DMS 273 treated with DMSO at 0.1 percent for 48 hours (cell line): ENCODE measurements around the gene MAN2A2.
"Not testable (repeated sequence)": the region's sequence is repeated elsewhere in the genome, so short reads cannot be mapped to it uniquely, and the experiment has no call there.

ENCODE experiments used
- DNase-seq: peaks from one replicate; lab custom pipeline; 2025; lab: John Stamatoyannopoulos, UW

Gene MAN2A2

GRCh38 chr15:90871716-90872485 lies 31.2 kb upstream of the MAN2A2 start:
- DNase-seq = no peak

- no peak for DNase-seq
These were observed 30.5 kb upstream of the MAN2A2 start for GRCh38 chr15:90872486-90873184.

DNA sequence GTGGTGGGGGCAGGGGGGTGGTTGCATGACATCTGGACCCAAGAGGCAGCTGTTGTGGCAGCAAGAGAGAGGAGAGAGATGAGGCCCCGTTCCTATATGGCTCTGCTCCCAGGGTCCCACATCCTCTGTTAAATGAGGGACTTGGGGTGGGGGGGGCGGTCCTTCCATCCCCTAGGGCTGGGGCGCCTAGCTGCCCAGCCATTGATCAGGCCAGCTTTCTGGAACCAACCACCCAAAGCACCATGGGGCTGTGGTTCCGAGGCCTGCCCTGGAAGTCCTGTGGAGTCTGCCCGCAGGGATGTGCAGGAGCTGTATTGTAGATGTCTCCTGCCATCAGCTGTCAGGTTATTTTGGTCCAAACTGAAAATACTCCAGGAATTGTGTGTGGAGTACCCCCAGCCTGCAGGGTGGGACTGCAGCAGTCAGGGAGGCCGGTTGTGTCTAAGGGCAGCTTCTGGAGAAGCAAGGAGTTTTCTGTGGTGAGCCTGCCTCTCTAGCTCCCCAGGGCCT lies 29.6 kb upstream of the MAN2A2 start:
- DNase-seq = no peak

DNA sequence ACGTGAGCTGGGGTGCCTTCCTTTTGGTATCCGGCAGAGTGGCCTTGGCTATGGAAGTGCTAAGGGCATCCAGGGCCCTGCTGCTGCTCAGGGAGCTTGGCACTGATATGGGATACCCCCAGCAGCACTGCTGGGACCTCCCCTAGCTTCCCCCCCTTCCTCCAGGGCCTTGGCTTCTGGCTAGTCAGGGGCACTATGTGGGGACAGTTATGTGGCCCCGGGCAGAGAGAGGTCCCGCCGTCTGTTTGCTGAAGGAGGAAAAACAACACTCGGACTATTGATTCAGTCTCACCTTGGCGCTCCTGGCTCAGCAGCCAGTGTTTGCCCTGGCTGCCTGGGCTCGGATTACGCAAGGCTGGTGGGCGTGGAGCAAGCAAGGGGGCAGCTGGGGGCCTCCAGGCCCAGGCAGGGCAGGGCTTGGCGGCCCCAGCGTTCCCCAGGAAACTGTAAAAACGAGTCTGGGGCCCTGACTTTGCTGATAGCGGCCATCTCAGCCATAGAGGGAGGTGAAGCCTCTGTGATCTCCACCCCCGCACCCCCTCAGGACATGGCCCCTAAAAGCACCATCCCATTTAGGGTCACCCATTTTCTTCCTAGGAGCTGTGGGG lies 29.0 kb upstream of the MAN2A2 start:
- DNase-seq = no peak

GRCh38 chr15:90874986-90875385 lies 28.1 kb upstream of the MAN2A2 start:
- DNase-seq = not testable (repeated sequence)

GRCh38 chr15:90875549-90875981 lies 27.5 kb upstream of the MAN2A2 start:
- no peak for DNase-seq

- DNase-seq = no peak
These were observed 27.1 kb upstream of the MAN2A2 start for GRCh38 chr15:90876046-90876445.

DNA sequence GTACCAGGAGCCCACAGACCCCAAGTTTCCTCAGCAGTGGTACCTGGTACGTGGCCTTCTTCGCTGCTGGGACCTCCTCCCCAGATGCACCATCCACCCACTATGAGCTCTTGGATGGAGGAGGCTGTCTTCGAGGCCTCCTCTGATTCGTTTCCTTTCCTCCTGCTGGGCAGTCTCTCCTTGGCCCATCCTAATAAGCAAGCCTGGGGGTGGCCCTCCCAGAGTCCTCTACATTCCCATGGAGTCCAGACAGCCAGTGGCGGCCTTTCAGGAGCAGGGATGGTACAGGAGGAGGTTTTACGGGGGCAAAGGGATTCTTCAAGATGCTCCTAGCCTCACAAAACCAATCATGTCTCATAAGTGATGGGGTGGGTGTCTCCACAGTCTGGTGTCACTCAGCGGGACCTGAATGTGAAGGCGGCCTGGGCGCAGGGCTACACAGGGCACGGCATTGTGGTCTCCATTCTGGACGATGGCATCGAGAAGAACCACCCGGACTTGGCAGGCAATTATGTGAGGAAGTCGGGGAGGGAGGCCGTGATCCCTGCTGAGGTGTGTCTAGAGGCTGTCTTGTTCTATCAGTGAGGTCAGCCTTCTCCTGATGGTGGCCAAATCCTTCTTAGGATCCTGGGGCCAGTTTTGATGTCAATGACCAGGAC lies 26.5 kb upstream of the MAN2A2 start:
- DNase-seq = no peak

DNA sequence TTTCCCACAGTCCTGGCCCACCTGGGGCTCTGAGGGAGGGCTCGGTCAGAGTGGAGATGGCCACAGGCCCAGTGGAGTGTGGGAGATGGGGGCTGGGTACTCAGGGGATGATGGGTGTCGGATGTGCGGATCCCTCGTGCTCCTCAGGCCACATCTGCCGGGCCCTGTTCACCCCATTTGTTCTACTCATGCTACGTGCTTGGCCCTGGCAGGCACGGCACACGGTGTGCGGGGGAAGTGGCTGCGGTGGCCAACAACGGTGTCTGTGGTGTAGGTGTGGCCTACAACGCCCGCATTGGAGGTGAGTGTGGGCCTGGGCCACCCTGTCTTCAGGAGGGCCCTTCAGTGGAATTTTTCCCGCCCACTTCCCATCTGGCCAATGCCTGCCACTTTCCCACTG lies 25.8 kb upstream of the MAN2A2 start:
- no peak for DNase-seq

GRCh38 chr15:90877996-90878395 lies 25.1 kb upstream of the MAN2A2 start:
- no peak for DNase-seq

DNA sequence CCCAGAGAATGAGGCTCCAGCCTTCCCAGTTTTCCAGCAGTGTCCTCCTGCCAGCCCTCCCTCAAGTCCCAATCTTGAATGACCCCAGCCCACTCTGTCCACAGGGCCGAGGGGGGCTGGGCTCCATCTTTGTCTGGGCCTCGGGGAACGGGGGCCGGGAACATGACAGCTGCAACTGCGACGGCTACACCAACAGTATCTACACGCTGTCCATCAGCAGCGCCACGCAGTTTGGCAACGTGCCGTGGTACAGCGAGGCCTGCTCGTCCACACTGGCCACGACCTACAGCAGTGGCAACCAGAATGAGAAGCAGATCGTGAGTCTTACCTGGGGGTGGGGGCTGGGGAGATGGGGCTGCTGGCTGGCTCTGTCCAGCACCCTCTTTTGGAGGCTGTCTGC lies 24.4 kb upstream of the MAN2A2 start:
- DNase-seq = no peak

GRCh38 chr15:90879730-90880366 lies 23.3 kb upstream of the MAN2A2 start:
- DNase-seq = no peak

GRCh38 chr15:90880381-90881145 lies 22.5 kb upstream of the MAN2A2 start:
- DNase-seq = no peak

GRCh38 chr15:90881181-90881977 lies 21.7 kb upstream of the MAN2A2 start:
- no peak for DNase-seq

DNA sequence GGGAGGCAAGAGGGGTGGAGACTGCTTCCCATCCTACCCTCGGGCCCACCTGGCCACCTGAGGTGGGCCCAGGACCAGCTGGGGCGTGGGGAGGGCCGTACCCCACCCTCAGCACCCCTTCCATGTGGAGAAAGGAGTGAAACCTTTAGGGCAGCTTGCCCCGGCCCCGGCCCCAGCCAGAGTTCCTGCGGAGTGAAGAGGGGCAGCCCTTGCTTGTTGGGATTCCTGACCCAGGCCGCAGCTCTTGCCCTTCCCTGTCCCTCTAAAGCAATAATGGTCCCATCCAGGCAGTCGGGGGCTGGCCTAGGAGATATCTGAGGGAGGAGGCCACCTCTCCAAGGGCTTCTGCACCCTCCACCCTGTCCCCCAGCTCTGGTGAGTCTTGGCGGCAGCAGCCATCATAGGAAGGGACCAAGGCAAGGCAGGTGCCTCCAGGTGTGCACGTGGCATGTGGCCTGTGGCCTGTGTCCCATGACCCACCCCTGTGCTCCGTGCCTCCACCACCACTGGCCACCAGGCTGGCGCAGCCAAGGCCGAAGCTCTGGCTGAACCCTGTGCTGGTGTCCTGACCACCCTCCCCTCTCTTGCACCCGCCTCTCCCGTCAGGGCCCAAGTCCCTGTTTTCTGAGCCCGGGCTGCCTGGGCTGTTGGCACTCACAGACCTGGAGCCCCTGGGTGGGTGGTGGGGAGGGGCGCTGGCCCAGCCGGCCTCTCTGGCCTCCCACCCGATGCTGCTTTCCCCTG lies 21.0 kb upstream of the MAN2A2 start:
- DNase-seq = no peak

DNA sequence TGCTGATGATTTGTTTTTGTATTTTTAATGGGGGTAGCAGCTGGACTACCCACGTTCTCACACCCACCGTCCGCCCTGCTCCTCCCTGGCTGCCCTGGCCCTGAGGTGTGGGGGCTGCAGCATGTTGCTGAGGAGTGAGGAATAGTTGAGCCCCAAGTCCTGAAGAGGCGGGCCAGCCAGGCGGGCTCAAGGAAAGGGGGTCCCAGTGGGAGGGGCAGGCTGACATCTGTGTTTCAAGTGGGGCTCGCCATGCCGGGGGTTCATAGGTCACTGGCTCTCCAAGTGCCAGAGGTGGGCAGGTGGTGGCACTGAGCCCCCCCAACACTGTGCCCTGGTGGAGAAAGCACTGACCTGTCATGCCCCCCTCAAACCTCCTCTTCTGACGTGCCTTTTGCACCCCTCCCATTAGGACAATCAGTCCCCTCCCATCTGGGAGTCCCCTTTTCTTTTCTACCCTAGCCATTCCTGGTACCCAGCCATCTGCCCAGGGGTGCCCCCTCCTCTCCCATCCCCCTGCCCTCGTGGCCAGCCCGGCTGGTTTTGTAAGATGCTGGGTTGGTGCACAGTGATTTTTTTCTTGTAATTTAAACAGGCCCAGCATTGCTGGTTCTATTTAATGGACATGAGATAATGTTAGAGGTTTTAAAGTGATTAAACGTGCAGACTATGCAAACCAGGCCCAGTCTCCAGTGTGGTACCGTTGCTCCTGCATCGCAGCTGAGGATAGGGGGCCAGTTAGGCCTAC lies 20.1 kb upstream of the MAN2A2 start:
- no peak for DNase-seq

- DNase-seq = no peak
These were observed 19.6 kb upstream of the MAN2A2 start for GRCh38 chr15:90883526-90883975.

DNA sequence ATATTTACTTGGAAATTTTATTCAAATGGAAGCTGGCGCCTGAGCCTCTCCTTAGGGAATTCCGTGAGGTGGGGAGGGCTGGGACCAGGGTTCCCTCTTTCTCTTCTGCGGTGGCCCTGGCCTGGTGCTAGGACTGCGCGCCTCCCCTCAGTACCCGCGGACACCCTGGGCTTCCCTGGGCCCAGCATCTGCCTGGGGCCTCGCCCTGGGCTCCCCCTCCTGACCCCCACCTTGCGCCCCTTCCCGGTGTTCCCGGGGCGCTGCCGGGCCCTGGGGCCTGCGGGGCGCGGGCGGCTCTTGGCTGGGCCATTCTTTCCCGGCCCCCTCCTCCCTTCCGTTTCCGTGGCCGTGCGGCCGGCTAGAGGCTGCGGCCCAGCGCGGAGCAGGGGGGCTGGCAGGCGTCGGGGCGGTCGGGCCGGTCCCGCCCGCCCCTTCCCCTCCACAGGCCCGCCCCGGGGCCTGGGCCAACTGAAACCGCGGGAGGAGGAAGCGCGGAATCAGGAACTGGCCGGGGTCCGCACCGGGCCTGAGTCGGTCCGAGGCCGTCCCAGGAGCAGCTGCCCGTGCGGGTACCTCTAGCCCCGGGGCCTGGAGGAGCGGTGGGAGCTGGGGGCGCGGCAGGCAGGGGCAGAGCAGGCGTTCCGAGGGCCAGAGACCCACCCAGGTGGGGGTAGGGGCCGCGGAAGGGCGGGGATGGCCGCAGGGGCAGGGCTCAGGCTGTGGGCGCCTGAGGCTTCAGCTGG lies 19.0 kb upstream of the MAN2A2 start, which contains the start of gene FES:
TSS of gene FES (plus strand) at position 529 of the 743 bp plus-strand sequence. CDS start 542 bp downstream, outside the sequence.
- DNase-seq = no peak
